SK-N-SH treated with all-trans-retinoic acid at 6 μM for 48 hours (cell line): Measurements from ENCODE around the gene GSTO2.

Source experiments
- ATAC-seq: fragments of 200-7000 bp; cut with Tn5 transposase; 3 replicates; pipeline ENCODE4 v1.9.1; 2020; ENCODE audit warnings: mild to moderate bottlenecking, moderate library complexity
- ARNTL ChIP-seq: fragments of 450-650 bp; formaldehyde crosslinking; IDR thresholded peaks from 2 replicates; pipeline ENCODE4 v1.5.0; 2020; ENCODE audit warnings: low read depth, mild to moderate bottlenecking, moderate library complexity, borderline replicate concordance
- BACH2 ChIP-seq: fragments of 250-450 bp; sonication (Bioruptor Pico); IDR thresholded peaks from 2 replicates; pipeline ENCODE4 v1.9.0; 2021; ENCODE audit warnings: mild to moderate bottlenecking, borderline replicate concordance
- CREB5 ChIP-seq: fragments of 250-450 bp; sonication (Bioruptor Pico); IDR thresholded peaks from 2 replicates; pipeline ENCODE4 v1.5.1; 2020; ENCODE audit warnings: low read depth, mild to moderate bottlenecking, moderate library complexity
- CSDC2 ChIP-seq: fragments of 250-450 bp; sonication (Bioruptor Pico); IDR thresholded peaks from 2 replicates; pipeline ENCODE4 v1.5.0; 2020; ENCODE audit warnings: mild to moderate bottlenecking, moderate library complexity
- CSRNP3 ChIP-seq: fragments of 250-450 bp; sonication (Bioruptor Pico); IDR thresholded peaks from 2 replicates; pipeline ENCODE4 v1.5.1; 2021; ENCODE audit warnings: mild to moderate bottlenecking, moderate library complexity
- ESRRG ChIP-seq: fragments of 250-450 bp; sonication (Bioruptor Pico); IDR thresholded peaks from 2 replicates; pipeline ENCODE4 v1.6.1; 2021; ENCODE audit warnings: mild to moderate bottlenecking
- GLIS3 ChIP-seq: fragments of 250-450 bp; sonication (Bioruptor Pico); IDR thresholded peaks from 2 replicates; pipeline ENCODE4 v1.5.0; 2020; ENCODE audit warnings: mild to moderate bottlenecking, moderate library complexity
- ISL1 ChIP-seq: fragments of 250-450 bp; sonication (Bioruptor Pico); IDR thresholded peaks from 2 replicates; pipeline ENCODE4 v2.1.2; 2022; ENCODE audit warnings: mild to moderate bottlenecking, moderate library complexity
- OSR1 ChIP-seq: fragments of 250-450 bp; sonication (Bioruptor Pico); IDR thresholded peaks from 2 replicates; pipeline ENCODE4 v1.8.0; 2022; ENCODE audit warnings: moderate library complexity, mild to moderate bottlenecking, inconsistent platforms
- PATZ1 ChIP-seq: fragments of 250-450 bp; sonication (Bioruptor Pico); IDR thresholded peaks from 2 replicates; pipeline ENCODE4 v1.8.0; 2020; ENCODE audit warnings: mild to moderate bottlenecking, moderate library complexity, borderline replicate concordance
- POU6F1 ChIP-seq: fragments of 250-450 bp; sonication (Bioruptor Pico); IDR thresholded peaks from 2 replicates; pipeline ENCODE4 v1.8.0; 2021; ENCODE audit warnings: low read depth, mild to moderate bottlenecking, moderate library complexity, borderline replicate concordance
- PPARA ChIP-seq: fragments of 250-450 bp; sonication (Bioruptor Pico); IDR thresholded peaks from 2 replicates; pipeline ENCODE4 v1.5.0; 2020; ENCODE audit warnings: mild to moderate bottlenecking, borderline replicate concordance
- RARB ChIP-seq: fragments of 250-450 bp; sonication (Bioruptor Pico); IDR thresholded peaks from 2 replicates; pipeline ENCODE4 v1.8.0; 2021; ENCODE audit warnings: mild to moderate bottlenecking, moderate library complexity
- SNAI2 ChIP-seq: fragments of 250-450 bp; sonication (Bioruptor Pico); IDR thresholded peaks from 2 replicates; pipeline ENCODE4 v1.5.0; 2020; ENCODE audit warnings: mild to moderate bottlenecking, moderate library complexity
- TOX ChIP-seq: fragments of 250-450 bp; sonication (Bioruptor Pico); IDR thresholded peaks from 2 replicates; pipeline ENCODE4 v1.8.0; 2021; ENCODE audit warnings: mild to moderate bottlenecking, moderate library complexity, borderline replicate concordance
- TSHZ2 ChIP-seq: fragments of 250-450 bp; sonication (Bioruptor Pico); IDR thresholded peaks from 2 replicates; pipeline ENCODE4 v1.5.0; 2020; ENCODE audit warnings: mild to moderate bottlenecking, moderate library complexity
- ZC3H10 ChIP-seq: fragments of 250-450 bp; sonication (Bioruptor Pico); IDR thresholded peaks from 2 replicates; pipeline ENCODE4 v1.5.1; 2021; ENCODE audit warnings: mild to moderate bottlenecking, moderate library complexity
- ZFP3 ChIP-seq: fragments of 250-450 bp; sonication (Bioruptor Pico); IDR thresholded peaks from 2 replicates; pipeline ENCODE4 v1.5.0; 2020; ENCODE audit warnings: mild to moderate bottlenecking, moderate library complexity
- ZFP30 ChIP-seq: fragments of 450-650 bp; formaldehyde crosslinking; IDR thresholded peaks from 2 replicates; pipeline ENCODE4 v1.5.0; 2022; ENCODE audit warnings: mild to moderate bottlenecking, moderate library complexity
- ZNF70 ChIP-seq: fragments of 450-650 bp; formaldehyde crosslinking; IDR thresholded peaks from 2 replicates; pipeline ENCODE4 v1.5.0; 2020; ENCODE audit warnings: mild to moderate bottlenecking, moderate library complexity
- ZNF8 ChIP-seq: fragments of 450-650 bp; formaldehyde crosslinking; IDR thresholded peaks from 2 replicates; pipeline ENCODE4 v1.5.0; 2020; ENCODE audit warnings: mild to moderate bottlenecking, moderate library complexity

Gene GSTO2

DNA sequence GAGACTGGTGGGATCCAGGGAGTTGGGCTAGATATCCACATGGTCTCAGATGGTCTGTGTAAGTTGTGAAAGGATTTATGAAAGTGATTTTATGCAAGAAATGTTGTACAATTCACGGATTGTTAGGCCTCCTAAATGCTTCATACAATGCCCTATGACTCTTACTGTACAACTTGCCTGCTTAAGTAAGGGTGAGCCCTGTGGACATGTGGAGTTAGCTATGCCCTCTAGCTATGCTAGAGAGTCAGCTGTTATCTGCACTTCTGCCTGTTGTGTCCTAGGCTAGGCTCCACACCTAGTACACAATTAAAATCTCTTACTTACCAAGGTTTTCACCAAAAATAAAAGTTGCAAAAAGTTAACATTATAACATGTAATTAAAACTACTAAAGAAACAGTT, 35.2 kb upstream of the GSTO2 start:
- no peak for TF ChIP-seq BACH2 (CRISPR knock-in tag)
- no peak for TF ChIP-seq ARNTL (CRISPR knock-in tag)
- no peak for TF ChIP-seq TSHZ2 (CRISPR knock-in tag)
- no peak for TF ChIP-seq RARB (CRISPR knock-in tag)
- no peak for TF ChIP-seq CSRNP3
- TF ChIP-seq PPARA (CRISPR knock-in tag) = no peak
- TF ChIP-seq POU6F1 (CRISPR knock-in tag) = no peak
- no peak for TF ChIP-seq OSR1 (CRISPR knock-in tag)
- no peak for TF ChIP-seq ISL1 (CRISPR knock-in tag)
- TF ChIP-seq TOX (CRISPR knock-in tag) = no peak
- no peak for TF ChIP-seq ZC3H10 (CRISPR knock-in tag)
- TF ChIP-seq SNAI2 (CRISPR knock-in tag) = no peak
- no peak for TF ChIP-seq ZNF8 (CRISPR knock-in tag)
- no peak for TF ChIP-seq CSDC2 (CRISPR knock-in tag)
- TF ChIP-seq ZFP3 (CRISPR knock-in tag) = no peak
- no peak for TF ChIP-seq GLIS3 (CRISPR knock-in tag)
- TF ChIP-seq ZNF70 (CRISPR knock-in tag) = no peak
- TF ChIP-seq CREB5 = no peak
- TF ChIP-seq, all 23 proteins: peak for 0
- ATAC-seq = no peak

DNA sequence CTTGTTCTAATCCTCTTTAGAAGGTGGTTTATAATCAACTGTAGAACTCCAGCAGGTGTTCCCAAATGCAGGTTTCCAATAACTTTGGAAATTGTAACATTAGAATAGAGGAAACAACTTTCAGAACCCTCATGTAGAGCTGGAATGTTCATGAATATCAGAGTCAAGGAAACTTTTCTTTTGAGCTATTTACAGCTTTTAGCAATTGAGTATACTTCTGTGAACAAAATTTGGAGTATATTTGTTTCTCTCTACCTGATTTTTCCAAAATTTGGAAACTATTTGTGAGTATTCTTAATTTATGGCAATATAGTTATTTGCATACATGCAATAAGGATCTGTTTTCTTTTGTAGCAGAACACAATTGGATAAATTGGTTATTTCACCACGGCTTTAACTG, 34.0 kb upstream of the GSTO2 start:
- ATAC-seq = no peak
- no peak for TF ChIP-seq ZNF70 (CRISPR knock-in tag)

GRCh38 chr10:104235801-104236200, 33.2 kb upstream of the GSTO2 start:
- ATAC-seq = no peak
- TF ChIP-seq CSRNP3 = no peak
- TF ChIP-seq TSHZ2 (CRISPR knock-in tag) = no peak
- no peak for TF ChIP-seq ZNF70 (CRISPR knock-in tag)
- no peak for TF ChIP-seq SNAI2 (CRISPR knock-in tag)
- TF ChIP-seq BACH2 (CRISPR knock-in tag) = no peak
- no peak for TF ChIP-seq OSR1 (CRISPR knock-in tag)
- TF ChIP-seq ARNTL (CRISPR knock-in tag) = no peak
- no peak for TF ChIP-seq PPARA (CRISPR knock-in tag)
- no peak for TF ChIP-seq ISL1 (CRISPR knock-in tag)
- TF ChIP-seq GLIS3 (CRISPR knock-in tag) = no peak
- no peak for TF ChIP-seq ESRRG (CRISPR knock-in tag)
- TF ChIP-seq ZFP30 (CRISPR knock-in tag) = no peak
- TF ChIP-seq TOX (CRISPR knock-in tag) = no peak
- TF ChIP-seq PATZ1 (CRISPR knock-in tag) = no peak
- TF ChIP-seq POU6F1 (CRISPR knock-in tag) = no peak
- TF ChIP-seq ZNF8 (CRISPR knock-in tag) = no peak
